ENCODE results near the gene SCYGR8. TPM values are rescaled to one million over a fixed set of nuclear protein-coding genes. Genes with fewer than 3 reads are reported as not detected.

The SCYGR8 gene
- total and polyA plus RNA-seq, 10 of the 15 experiments (the other 5 are each of a cell fraction or from before 2014, with no cell fraction given): not detected

GRCh38 chr2:227696990-227697679, 48.6 kb upstream of the SCYGR8 start (continued):
- TF ChIP-seq ETV6 (conservative IDR thresholded peaks at IDR 0.05 in 1 of 2, IDR thresholded peaks at IDR 0.05 in 1 of 2; ENCODE audit: borderline replicate concordance in 1 of 2, low read depth in 1 of 2): no peak

- H3K4me2 ChIP-seq (ENCODE audit: control insufficient read depth, insufficient read depth): no peak overlapping the region
- ChIA-PET SMC1A (ENCODE audit: uncharacterized antibody, unreplicated experiment) (no interaction called here), CTCF (no interaction called here), POLR2A (interaction anchor here (0.7 kb wide), 1 partner anchor 51 kb away, joined by 4 read pairs; no protein-coding TSS in a partner anchor), RAD21 (ENCODE audit: unreplicated experiment) (no interaction called here)
- intact Hi-C loops (cut with micrococcal nuclease; ENCODE audit: unreplicated experiment): no loop called here
- BruUV-seq (replicated peaks): no TSS peak
- no peaks in the 10 kb centered on the region for H3K9me3 ChIP-seq (replicated peaks; ENCODE audit: control insufficient read depth, insufficient read depth, low read length)
- no peak overlapping the region for H3K9ac ChIP-seq (ENCODE audit: control insufficient read depth, insufficient read depth, low read length)
- no peak for FAIRE-seq
- no peak overlapping the region for H3K4me3 ChIP-seq
- in situ Hi-C loops (cut with MboI): no loop called here
- H3K4me1 ChIP-seq (ENCODE audit: control insufficient read depth, insufficient read depth, low read length): no peaks in the 10 kb centered on the region
- H3K27me3 ChIP-seq (replicated peaks in 1 of 2; ENCODE audit: control insufficient read depth in 2 of 2, insufficient read depth in 2 of 2, low read length in 1 of 2): peaks cover 2 to 3% of the 10 kb centered on the region in 2 experiments; a peak in 2 of 4 replicates
- TF ChIP-seq BCL3 (IDR thresholded peaks at IDR 0.05; ENCODE audit: borderline replicate concordance, insufficient read depth, low read depth, low read length, poor library complexity, severe bottlenecking): no peak
- no peak for TF ChIP-seq POU2F2 (IDR thresholded peaks at IDR 0.05; ENCODE audit: borderline replicate concordance, low read depth, low read length)
- no peak for TF ChIP-seq EP300 (IDR thresholded peaks at IDR 0.05; ENCODE audit: borderline replicate concordance in 1 of 2, control insufficient read depth in 1 of 2, low read depth in 2 of 2, low read length in 2 of 2)
- no peak for DNase-seq (ENCODE audit: low read depth, low spot score)
- no peaks in the 10 kb centered on the region for H3K36me3 ChIP-seq (ENCODE audit: control insufficient read depth in 2 of 2, insufficient read depth in 2 of 2, low read length in 1 of 2)
- ATAC-seq: no peak
- H4K20me1 ChIP-seq (ENCODE audit: control insufficient read depth, insufficient read depth): no peaks in the 10 kb centered on the region
- no peak overlapping the region for H2AFZ ChIP-seq (ENCODE audit: control insufficient read depth, low read depth, low read length)
- no peaks in the 10 kb centered on the region for H3K79me2 ChIP-seq (ENCODE audit: control insufficient read depth, insufficient read depth, low read length)
- H3K27ac ChIP-seq (ENCODE audit: control insufficient read depth, insufficient read depth): no peak overlapping the region
- 24% methylated on average over 3 of the region's 3 CpGs for WGBS (ENCODE audit: insufficient coverage, insufficient replicate concordance, low lambda C conversion rate, missing lambda C conversion rate)
These were observed 44.1 kb upstream of the SCYGR8 start for GRCh38 chr2:227701556-227701955.
